GM19193 (cell line): ENCODE results near the gene RPAP3.

Experiments
- POLR2A ChIP-seq: IDR thresholded peaks from 4 replicates; pipeline ENCODE4 v1.6.1; 2011; ENCODE audit not compliant: insufficient read depth, insufficient read length; ENCODE audit errors: extremely low read depth

The RPAP3 gene

DNA sequence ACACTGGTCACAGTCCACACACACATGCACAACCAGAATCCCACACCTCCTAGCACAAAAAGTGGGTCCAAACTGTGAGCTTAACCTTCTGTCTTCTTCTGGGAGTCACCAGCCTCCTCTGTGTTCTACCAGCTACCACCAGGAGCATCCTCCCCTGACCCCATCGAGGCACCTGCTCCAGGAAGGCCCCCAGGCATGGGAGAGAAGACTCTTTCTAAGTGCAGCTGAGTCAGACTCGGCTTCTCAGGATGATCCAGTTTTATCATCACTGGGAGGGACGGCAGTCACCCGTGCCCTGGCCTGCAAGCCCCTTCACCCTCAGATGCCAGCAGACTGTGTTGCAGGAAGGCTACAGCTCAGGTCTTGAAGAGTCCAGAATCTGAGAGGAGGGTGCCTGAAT is 27.3 kb upstream of the RPAP3 start:
- TF ChIP-seq POLR2A: no peak

GRCh38 chr12:47732504-47732903 is 26.7 kb upstream of the RPAP3 start:
- TF ChIP-seq POLR2A: no peak

- no peak for TF ChIP-seq POLR2A
Measured at GRCh38 chr12:47731723-47732122, 25.9 kb upstream of the RPAP3 start.

DNA sequence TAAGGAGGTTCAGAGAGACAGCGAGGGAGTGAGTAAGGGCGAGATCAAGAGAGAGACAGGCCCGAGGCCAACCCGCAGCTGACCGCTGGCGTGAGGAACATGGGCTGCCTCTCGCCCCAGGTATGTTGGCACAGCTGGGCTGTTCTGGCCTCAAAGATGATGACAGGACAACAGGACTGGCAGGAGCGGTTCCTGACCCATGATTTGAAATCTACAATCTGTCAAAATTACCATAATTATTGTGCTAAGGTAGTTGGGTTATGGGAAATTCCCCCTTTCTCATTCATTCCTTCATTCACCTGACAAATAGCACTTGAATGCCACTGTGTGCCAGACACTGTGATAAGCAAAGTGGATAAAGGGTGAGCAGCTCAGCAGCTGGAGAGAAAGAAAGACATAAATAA is 24.5 kb upstream of the RPAP3 start:
- no peak for TF ChIP-seq POLR2A

DNA sequence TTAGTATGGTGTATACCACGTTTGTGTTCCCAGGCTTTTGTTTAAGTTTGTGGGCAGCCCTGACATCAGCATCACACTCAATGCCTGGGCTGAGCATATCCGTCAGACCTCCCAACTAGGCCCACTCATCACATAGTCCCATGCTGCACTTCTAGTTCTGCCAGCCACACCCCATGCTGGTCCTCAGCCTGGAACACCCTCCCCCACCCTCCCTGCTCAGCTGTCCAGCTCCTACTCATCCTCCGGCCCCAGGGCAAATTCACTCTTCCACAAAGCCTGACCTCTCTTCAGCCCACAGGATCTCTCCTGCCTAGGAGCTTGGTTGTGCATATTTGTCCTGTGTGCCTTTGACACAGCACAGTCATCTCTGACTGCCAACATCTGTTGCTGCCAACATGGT is 23.4 kb upstream of the RPAP3 start:
- no peak for TF ChIP-seq POLR2A

DNA sequence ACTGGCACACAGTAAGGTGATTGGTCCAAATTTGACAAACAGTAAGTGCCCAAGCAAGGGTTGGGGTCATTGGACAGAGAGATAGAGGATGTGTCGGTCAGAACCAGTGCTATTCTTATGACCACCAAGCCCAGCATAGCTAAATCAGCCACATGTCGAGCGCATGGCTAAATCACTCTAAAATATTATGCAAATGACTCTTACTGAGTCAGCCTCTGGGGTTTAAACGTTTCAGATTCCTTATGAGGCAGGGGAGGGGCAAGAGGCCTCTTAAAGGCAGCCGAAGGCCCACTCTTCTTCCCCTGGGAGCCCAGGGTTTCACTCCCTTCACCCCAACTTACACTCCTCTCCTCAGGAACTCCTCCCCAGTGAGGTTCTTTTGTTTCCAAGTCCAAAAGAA is 20.1 kb upstream of the RPAP3 start:
- no peak for TF ChIP-seq POLR2A

DNA sequence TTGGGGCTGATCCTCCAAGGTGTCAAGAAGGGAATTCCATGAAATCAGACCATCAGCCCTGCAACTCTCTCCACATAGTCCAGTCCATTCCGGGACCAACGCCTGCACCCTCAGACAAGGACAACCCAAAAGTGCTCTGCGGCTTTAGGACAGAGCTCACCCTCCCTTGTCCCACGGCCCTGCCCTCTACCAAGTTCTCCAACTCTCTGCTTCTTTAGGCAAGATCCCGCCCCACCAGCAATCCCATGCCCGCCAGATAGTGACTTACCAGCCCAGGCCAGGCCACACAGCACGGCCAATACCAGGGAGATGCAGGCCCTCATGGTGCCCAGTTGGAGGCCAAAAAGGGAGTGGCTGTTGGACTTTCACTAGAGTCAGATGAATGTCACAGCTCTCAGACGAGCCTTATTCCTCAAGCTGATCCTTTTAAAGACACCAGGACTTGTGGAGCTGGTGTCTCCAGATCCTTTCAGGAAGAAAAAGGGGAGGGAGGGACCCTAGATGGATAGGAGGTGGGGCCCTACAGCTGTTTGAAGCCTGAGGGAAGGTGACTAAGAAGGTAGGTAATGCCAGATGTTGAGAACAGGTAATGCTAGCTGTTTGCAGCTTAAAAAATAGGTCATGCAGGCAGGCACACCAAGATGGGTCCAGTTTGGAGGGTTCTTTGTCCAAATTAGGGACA is 19.4 kb upstream of the RPAP3 start, which contains the start of gene ENDOU:
Gene ENDOU (minus strand): TSS at position 400 of the 682 bp plus-strand sequence. CDS start 77 bp downstream, at position 323.
- TF ChIP-seq POLR2A: no peak

DNA sequence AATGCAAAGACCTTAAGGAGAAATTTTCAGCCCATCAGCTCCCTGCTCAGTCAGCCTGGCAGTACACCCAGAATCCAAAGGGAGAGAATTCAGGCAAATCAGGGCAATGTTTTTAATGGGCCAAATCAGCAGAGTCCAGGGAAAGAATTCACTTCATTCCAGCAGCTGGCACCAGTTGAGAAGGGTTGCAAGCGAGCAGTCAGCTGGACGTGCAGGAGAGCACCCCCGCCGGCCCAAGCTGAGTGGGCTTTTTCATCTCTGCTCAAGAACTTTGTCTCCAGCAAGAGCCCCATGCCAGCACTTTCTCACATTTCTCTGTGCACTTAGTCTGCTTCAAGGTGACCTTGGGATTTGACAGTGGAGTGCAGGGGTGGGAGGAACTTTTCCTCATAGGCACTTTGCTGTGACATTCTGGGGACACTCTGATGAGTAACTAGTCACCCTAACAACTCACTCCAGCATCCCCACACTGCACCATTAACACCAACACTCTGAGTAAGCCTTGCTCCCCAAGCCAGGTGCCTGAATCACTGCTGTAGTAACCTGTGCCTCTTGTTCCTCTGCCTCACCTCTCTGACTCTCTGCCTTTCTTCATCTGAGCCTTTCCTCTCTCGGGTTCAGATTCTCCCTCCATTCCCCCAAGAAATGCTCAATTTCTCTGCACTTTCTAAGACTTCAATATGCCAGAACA is 17.3 kb upstream of the RPAP3 start:
- no peak for TF ChIP-seq POLR2A

DNA sequence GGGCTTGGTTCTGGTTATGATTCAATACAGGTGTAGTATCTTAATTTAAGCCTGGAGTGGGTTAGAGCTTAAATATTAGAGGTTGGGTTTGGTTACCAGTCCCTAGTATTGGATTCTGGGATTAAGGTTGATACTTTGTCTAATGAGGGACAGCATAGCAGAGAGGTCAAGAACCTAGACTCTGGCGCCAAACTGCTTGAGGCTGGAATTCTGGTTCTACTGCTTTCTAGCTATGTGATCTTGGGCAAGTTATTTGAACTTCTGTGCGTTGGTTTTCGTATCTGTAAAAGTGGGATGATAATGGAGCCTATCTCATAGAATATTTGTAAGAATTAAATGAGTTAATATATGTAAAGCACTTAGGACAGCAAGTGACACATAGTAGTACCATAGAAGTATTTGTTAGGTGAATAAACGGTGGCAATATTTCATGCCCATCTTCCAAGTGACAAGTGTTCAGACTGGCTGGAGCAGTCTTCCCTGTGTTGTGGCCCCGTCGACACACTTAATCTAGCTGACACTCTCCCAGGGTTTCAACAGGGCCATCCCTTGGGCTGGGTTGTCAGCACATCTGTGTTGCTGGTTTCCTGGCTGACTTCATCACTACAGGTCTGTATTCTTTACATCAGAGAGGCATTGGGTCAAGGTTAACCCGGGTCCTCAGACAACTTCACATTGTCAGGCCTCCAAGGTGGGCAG is 16.5 kb upstream of the RPAP3 start:
- TF ChIP-seq POLR2A: no peak

DNA sequence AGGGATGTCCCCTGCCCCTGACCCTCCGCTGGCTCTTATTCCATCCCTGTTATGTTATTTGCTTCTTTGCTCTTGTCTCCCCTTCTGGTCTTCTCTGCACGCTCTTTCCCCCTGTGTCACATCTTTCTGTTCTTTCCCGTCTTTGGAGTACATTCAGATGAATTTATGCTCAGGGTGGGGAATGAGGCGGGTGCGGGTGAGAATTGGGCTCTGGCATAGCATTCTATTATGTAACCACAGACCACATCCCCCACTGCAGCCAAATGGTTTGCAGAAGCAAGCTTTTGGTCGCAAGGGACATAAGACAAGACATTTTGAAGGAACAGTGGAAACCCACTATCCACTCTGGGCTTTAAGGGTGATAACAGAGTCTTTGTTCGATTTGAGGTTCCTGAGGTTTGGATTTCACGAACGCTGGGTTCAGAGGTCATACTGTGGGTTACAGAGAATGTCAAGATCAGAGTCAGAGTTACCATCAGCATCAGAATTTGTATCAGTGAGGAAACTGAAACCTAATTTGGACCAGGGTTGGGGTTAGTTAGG is 15.7 kb upstream of the RPAP3 start:
- TF ChIP-seq POLR2A: no peak

DNA sequence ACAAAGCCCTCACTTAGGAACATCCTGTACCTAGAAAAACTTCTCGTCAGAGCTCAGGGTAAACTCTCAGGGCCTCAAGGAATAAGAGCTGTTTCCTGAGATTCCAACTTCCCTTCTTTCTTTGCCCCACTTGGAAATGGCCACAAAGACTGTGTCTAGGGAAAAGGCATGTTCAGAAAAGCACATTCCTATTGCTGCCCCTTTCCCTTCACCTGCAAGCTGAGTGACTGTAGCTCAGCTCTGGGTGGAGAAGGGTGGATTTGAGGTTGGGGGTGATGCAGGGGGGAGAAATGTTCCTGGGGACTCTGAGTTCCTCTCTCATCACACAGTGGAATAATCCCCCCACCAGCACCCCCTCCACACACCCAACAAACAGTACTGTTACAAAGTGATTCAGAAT is 12.7 kb upstream of the RPAP3 start:
- TF ChIP-seq POLR2A: no peak

DNA sequence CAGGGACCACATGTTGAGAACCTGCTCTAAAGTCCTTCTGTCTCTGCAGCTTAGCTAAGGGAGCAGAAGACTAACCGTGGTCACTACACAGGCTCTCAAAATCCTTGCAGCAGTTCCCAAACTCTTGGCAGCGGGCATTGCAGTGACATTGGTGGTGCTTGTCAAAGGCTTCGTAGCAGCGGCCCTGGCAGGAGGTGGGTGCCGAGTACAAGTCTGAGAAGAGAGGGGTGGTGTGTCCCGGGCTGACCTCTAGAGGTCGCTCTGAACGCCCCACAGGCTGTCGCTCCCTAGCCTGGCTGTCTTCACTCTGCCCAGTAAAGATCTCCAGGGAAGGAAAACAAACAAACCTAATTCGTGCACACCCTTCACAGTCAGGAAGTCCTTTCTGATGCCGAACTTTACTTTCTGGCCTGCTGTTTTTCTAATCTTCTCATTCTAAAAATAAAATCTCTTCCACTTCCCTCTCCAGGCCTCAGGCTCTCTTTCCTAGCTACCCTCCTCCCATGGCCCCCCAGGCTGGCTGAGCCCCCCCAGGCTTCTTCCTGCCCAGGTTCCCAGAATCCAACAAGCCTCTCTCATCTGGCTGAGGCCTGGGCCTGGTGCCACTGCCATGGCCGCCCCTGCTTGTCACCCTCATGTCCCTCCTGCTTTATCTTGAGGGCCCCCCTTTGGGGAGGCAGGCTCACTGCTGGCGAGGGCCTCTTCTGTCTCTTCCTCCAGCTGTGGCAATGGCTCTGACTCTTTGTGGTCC is 11.8 kb upstream of the RPAP3 start:
- TF ChIP-seq POLR2A: no peak

GRCh38 chr12:47717046-47717442 is 11.2 kb upstream of the RPAP3 start:
- TF ChIP-seq POLR2A: no peak

GRCh38 chr12:47715877-47716548 is 10.2 kb upstream of the RPAP3 start:
- no peak for TF ChIP-seq POLR2A
